GM12872 (cell line): Measurements from ENCODE around the gene TNS3.

ENCODE experiments used
- CTCF ChIP-seq: IDR thresholded peaks from 3 replicates; pipeline ENCODE4 v1.5.1; 2011; ENCODE audit warnings: low read depth, mild to moderate bottlenecking, low read length, moderate library complexity; ENCODE audit not compliant: insufficient read depth

Gene TNS3

GRCh38 chr7:47509571-47509970, 72.3 kb downstream of the TNS3 start:
- no peak for TF ChIP-seq CTCF

GRCh38 chr7:47508389-47509380, 73.2 kb downstream of the TNS3 start:
- no peak for TF ChIP-seq CTCF

DNA sequence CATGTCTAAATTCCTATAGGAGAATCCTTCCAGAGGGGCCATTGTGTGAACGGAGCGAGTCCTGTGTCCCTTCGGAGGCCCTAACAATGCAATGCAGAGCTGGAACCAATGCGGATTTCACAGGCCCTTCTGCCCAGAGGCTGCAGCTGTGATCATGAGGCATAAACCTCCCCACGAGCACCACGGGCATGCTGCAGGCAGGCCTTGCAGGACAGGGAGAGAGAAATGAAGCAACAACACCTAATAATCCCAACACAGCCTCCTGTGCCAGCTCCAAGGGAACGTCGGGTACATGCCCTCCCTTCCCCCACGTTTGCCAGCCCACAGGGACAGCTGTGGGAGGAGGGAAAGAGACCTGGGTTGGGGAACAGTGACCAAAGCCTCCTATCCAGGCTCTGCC, 74.4 kb downstream of the TNS3 start:
- no peak for TF ChIP-seq CTCF

DNA sequence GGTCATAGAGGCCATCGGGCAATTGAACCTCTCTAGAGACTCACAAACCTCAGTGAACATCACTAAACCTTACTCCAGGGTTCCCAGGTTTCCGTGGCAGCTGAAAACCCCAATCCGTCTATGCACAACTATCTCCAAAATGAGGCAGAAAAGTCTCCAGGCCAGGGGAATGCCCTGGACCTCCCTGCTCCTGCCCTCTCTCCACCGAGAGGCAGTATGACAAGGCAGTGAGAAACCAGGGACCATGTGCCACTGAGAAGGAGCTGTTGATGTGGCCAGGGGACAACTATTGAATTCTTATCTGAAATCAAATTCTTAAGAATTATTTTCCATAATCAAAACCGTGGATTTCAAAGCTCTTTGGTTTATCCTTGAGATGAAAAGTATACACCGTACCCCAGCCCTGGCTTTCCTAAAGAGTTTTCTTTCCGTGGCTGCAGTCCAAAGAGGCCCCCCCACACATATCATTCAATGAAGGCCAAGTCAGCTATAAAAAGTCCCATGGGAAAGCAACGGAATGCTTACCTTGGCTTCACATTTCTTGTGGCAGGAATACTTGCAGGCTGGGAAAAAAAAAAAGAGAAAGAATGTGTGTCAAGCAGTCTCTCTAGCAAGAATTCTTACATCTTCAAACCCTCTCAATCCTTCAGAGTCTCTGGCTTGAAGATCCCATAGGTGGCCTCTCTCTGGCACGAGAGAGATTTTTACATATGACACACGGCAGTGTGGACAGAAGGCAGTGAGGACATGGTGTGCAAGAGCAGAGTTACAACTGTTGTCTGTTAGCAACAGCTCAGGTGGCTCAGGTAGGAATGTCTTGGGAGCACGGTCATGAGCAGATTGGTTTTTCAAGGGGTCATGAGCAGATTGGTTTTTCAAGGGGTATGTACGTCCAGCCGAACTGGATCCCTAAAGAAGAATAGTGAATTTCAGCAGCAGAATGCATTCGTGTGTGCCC, 75.2 kb downstream of the TNS3 start:
- TF ChIP-seq CTCF = no peak

GRCh38 chr7:47505312-47506007, 76.5 kb downstream of the TNS3 start:
- TF ChIP-seq CTCF = no peak

- TF ChIP-seq CTCF = no peak
These were observed 77.2 kb downstream of the TNS3 start for GRCh38 chr7:47504551-47505311.
